Measurements from ENCODE around the gene DAGLA. TPM values are rescaled to one million over a fixed set of nuclear protein-coding genes. Genes with fewer than 3 reads are reported as not detected.

DAGLA gene
- total and polyA plus RNA-seq, 8 donors: 3.7 to 6.9 (median 5.2) TPM

GRCh38 chr11:61731952-61732675 is 51.9 kb downstream of the DAGLA start:
- no peak for ATAC-seq
- FAIRE-seq: no peak
- intact Hi-C loops (cut with DNase I): loop anchor here in 2 of 3 donors (5.0 to 10.0 kb wide), 2 partner anchors 47 to 60 kb away; partner anchors contain the start of gene DAGLA (in 1 of the 2)

GRCh38 chr11:61732705-61733104 is 52.5 kb downstream of the DAGLA start:
- H3K4me1 ChIP-seq: peaks cover 0 to 19% (median 5%) of the 10 kb centered on the region in 3 donors
- 70 to 73% methylated on average over 6 of the region's 6 CpGs for WGBS, 2 donors
- peak in 2 of 6 donors; percentile 33 to 63 for DNase-seq
- no peaks in the 10 kb centered on the region for H3K27me3 ChIP-seq
- ATAC-seq: peak in 1 of 4 donors; percentile 7
- FAIRE-seq: no peak
- H3K9me3 ChIP-seq: no peaks in the 10 kb centered on the region
- no peak overlapping the region for H3K4me3 ChIP-seq
- intact Hi-C loops (cut with DNase I): loop anchor here in 2 of 3 donors (5.0 to 10.0 kb wide), 2 partner anchors 48 to 60 kb away; partner anchors contain the start of gene DAGLA (in 1 of the 2)
- H3K27ac ChIP-seq: no peak overlapping the region
- TF ChIP-seq CTCF (IDR thresholded peaks at IDR 0.05): no peak
- H3K36me3 ChIP-seq: peaks cover 0 to 24% (median 4%) of the 10 kb centered on the region in 3 donors

More at GRCh38 chr11:61731952-61732675, 51.9 kb downstream of the DAGLA start:
- DNase-seq: peak in 1 of 6 donors; percentile 55
- WGBS, 2 donors: 87 to 93% methylated on average over 8 of the region's 8 CpGs
- H3K36me3 ChIP-seq: peaks cover 0 to 24% (median 4%) of the 10 kb centered on the region in 3 donors
- H3K4me1 ChIP-seq: peaks cover 0 to 19% (median 5%) of the 10 kb centered on the region in 3 donors
- H3K9me3 ChIP-seq: no peaks in the 10 kb centered on the region
- no peak for TF ChIP-seq CTCF (IDR thresholded peaks at IDR 0.05)
- no peak overlapping the region for H3K4me3 ChIP-seq
- no peak overlapping the region for H3K27ac ChIP-seq
- no peaks in the 10 kb centered on the region for H3K27me3 ChIP-seq

- intact Hi-C loops (cut with DNase I): loop anchor here in 2 of 3 donors (5.0 to 10.0 kb wide), 2 partner anchors 49 to 61 kb away; partner anchors contain the start of gene DAGLA (in 1 of the 2)
- DNase-seq (peak; percentile 76 to 94 (median 90)), ATAC-seq (peak; percentile 73 to 94 (median 90)), FAIRE-seq (no peak)
- H3K27me3 ChIP-seq: no peaks in the 10 kb centered on the region
- H3K4me3 ChIP-seq: no peak overlapping the region
- H3K36me3 ChIP-seq: peaks cover 0 to 24% (median 4%) of the 10 kb centered on the region in 3 donors
- peak; percentile 96 to 100 (median 99) for TF ChIP-seq CTCF (IDR thresholded peaks at IDR 0.05)
- 23 to 31% methylated on average over 13 of the region's 13 CpGs for WGBS, 2 donors
- H3K9me3 ChIP-seq: no peaks in the 10 kb centered on the region
- no peak overlapping the region for H3K27ac ChIP-seq
- H3K4me1 ChIP-seq: peaks cover 0 to 19% (median 5%) of the 10 kb centered on the region in 3 donors
Measured at GRCh38 chr11:61733120-61733978, 53.2 kb downstream of the DAGLA start.

- Histone ChIP-seq H3K4me1 (peaks cover 0 to 16% (median 4%) of the 10 kb centered on the region in 3 donors), H3K9me3 (no peaks in the 10 kb centered on the region), H3K27me3 (no peaks in the 10 kb centered on the region), H3K4me3 (no peak overlapping the region), H3K27ac (no peak overlapping the region), H3K36me3 (peaks cover 0 to 18% (median 4%) of the 10 kb centered on the region in 3 donors)
- WGBS, 2 donors: 92 to 94% methylated on average over 14 of the region's 14 CpGs
- ATAC-seq (no peak), DNase-seq (peak in 1 of 6 donors; percentile 80), FAIRE-seq (no peak)
- TF ChIP-seq CTCF (IDR thresholded peaks at IDR 0.05): no peak
- intact Hi-C loops (cut with DNase I): loop anchor here in 2 of 3 donors (5.0 to 10.0 kb wide), 2 partner anchors 50 to 62 kb away; partner anchors contain the start of gene DAGLA (in 1 of the 2)
Measured at GRCh38 chr11:61734767-61735166, 54.6 kb downstream of the DAGLA start.

All from pancreas (tissue), 10 donors.